Endothelial cell of umbilical vein (primary cell): Measurements from ENCODE around the gene EFCAB8.

Experiments used
- CTCF ChIP-seq, 2 donors: IDR thresholded peaks; 1 replicate in 1 of 2; 2 replicates in 1 of 2; pipeline ENCODE4 v1.5.1; 2011; ENCODE audit warnings: low read length in 2 of 2, mild to moderate bottlenecking in 2 of 2, moderate library complexity in 2 of 2, control low read depth in 1 of 2, inconsistent platforms in 1 of 2, low read depth in 1 of 2; ENCODE audit not compliant: insufficient read depth in 1 of 2; ENCODE audit errors: extremely low read depth in 1 of 2
- EZH2 ChIP-seq: IDR thresholded peaks from 2 replicates; pipeline ENCODE4 v1.6.1; 2012; ENCODE audit warnings: borderline replicate concordance, low read depth, mild to moderate bottlenecking, moderate library complexity, low read length, inconsistent platforms; ENCODE audit not compliant: severe bottlenecking
- FOS ChIP-seq: IDR thresholded peaks from 2 replicates; pipeline ENCODE4 v1.6.1; 2011; ENCODE audit warnings: mild to moderate bottlenecking, low read length, moderate library complexity, borderline replicate concordance; ENCODE audit not compliant: insufficient read depth
- JUN ChIP-seq: IDR thresholded peaks from 2 replicates; pipeline ENCODE4 v1.6.1; 2011; ENCODE audit warnings: borderline replicate concordance, low read depth; ENCODE audit not compliant: insufficient read length, insufficient read depth
- MAX ChIP-seq: IDR thresholded peaks from 2 replicates; pipeline ENCODE4 v1.6.1; 2011; ENCODE audit not compliant: insufficient read depth, insufficient read length
- MYC ChIP-seq: IDR thresholded peaks from one replicate; pipeline ENCODE4 v1.6.1; 2011; ENCODE audit warnings: mild to moderate bottlenecking, low read depth, low read length
- POLR2A ChIP-seq: IDR thresholded peaks from 2 replicates; pipeline ENCODE4 v1.6.1; 2012; ENCODE audit warnings: low read depth, mild to moderate bottlenecking, control low read depth, low read length
- POLR2AphosphoS5 ChIP-seq: IDR thresholded peaks from 2 replicates; pipeline ENCODE4 v1.6.1; 2012; ENCODE audit warnings: low read depth, mild to moderate bottlenecking, control low read depth, low read length, moderate library complexity; ENCODE audit not compliant: insufficient read depth

- TF ChIP-seq EZH2: no peak
- TF ChIP-seq CTCF (IDR thresholded peaks at IDR 0.05; ENCODE audit: extremely low read depth in 1 of 2, insufficient read depth in 1 of 2, low read depth in 1 of 2, low read length in 2 of 2): no peak
- TF ChIP-seq POLR2AphosphoS5: no peak
- no peak for TF ChIP-seq POLR2A
- TF ChIP-seq JUN: no peak
- TF ChIP-seq MAX: no peak
- TF ChIP-seq FOS: no peak
- TF ChIP-seq MYC: no peak
These were observed 62.0 kb downstream of the EFCAB8 start for GRCh38 chr20:32920530-32921298.
